Mesendoderm (in vitro differentiated cells): ENCODE data around the gene GGT1.
"Not testable (repeated sequence)": the region's sequence is repeated elsewhere in the genome, so short reads cannot be mapped to it uniquely, and the experiment has no call there.

Experiments used
- DNase-seq: peaks from one replicate; pipeline ENCODE4 v3.0.0; 2013
- H2AK5ac ChIP-seq: 2 replicates; pipeline ENCODE4 v1.6.1; 2013; ENCODE audit warnings: low read length, inconsistent platforms
- H2BK120ac ChIP-seq: 2 replicates; pipeline ENCODE4 v1.6.1; 2013; ENCODE audit warnings: low read depth, mild to moderate bottlenecking, low read length, moderate library complexity, mixed read lengths
- H2BK15ac ChIP-seq: replicated peaks from 2 replicates; pipeline ENCODE4 v1.6.1; 2013; ENCODE audit warnings: low read depth, mild to moderate bottlenecking, moderate library complexity
- H2BK5ac ChIP-seq: 2 replicates; pipeline ENCODE4 v1.6.1; 2013; ENCODE audit warnings: low read length, inconsistent platforms
- H3K18ac ChIP-seq: 2 replicates; pipeline ENCODE4 v1.6.1; 2013; ENCODE audit warnings: mild to moderate bottlenecking, low read length, mixed read lengths
- H3K23ac ChIP-seq: one replicate; pipeline ENCODE4 v1.6.1; 2013; ENCODE audit warnings: low read length
- H3K27ac ChIP-seq: 2 replicates; pipeline ENCODE4 v1.5.1; 2013; ENCODE audit warnings: low read depth, mild to moderate bottlenecking, inconsistent platforms, low read length, moderate library complexity
- H3K27me3 ChIP-seq: 2 replicates; pipeline ENCODE4 v1.6.1; 2013; ENCODE audit warnings: low read length, control low read depth, mild to moderate bottlenecking, inconsistent platforms; ENCODE audit not compliant: insufficient read depth, poor library complexity
- H3K36me3 ChIP-seq: 2 replicates; pipeline ENCODE4 v1.6.1; 2013; ENCODE audit warnings: low read length, inconsistent platforms; ENCODE audit not compliant: control insufficient read depth, insufficient read depth
- H3K4ac ChIP-seq: one replicate; pipeline ENCODE4 v1.6.1; 2013; ENCODE audit warnings: low read depth, mild to moderate bottlenecking, low read length, moderate library complexity
- H3K4me1 ChIP-seq: 2 replicates; pipeline ENCODE4 v1.6.1; 2013; ENCODE audit warnings: low read depth, low read length, inconsistent platforms; ENCODE audit not compliant: control insufficient read depth
- H3K4me2 ChIP-seq: 2 replicates; pipeline ENCODE4 v1.6.1; 2013; ENCODE audit warnings: low read length
- H3K4me3 ChIP-seq: 2 replicates; pipeline ENCODE4 v1.5.1; 2013; ENCODE audit warnings: mild to moderate bottlenecking, low read length
- H3K56ac ChIP-seq: one replicate; pipeline ENCODE4 v1.6.1; 2013; ENCODE audit warnings: low read length
- H3K79me1 ChIP-seq: 2 replicates; pipeline ENCODE4 v1.6.1; 2013; ENCODE audit warnings: low read length, inconsistent platforms
- H3K79me2 ChIP-seq: 2 replicates; pipeline ENCODE4 v1.6.1; 2013; ENCODE audit warnings: mild to moderate bottlenecking, low read length; ENCODE audit not compliant: control insufficient read depth, insufficient read depth
- H3K9ac ChIP-seq: 2 replicates; pipeline ENCODE4 v1.6.1; 2013; ENCODE audit warnings: low read length, inconsistent platforms
- H4K5ac ChIP-seq: one replicate; pipeline ENCODE4 v1.6.1; 2013; ENCODE audit warnings: low read length
- H4K8ac ChIP-seq: one replicate; pipeline ENCODE4 v1.6.1; 2013; ENCODE audit warnings: low read depth, mild to moderate bottlenecking, control low read depth, low read length, moderate library complexity
- WGBS: extraction: QIAGEN DNeasy Blood & Tissue Kit; methylation state at CpG from one replicate; pipeline ENCODE4 v1.1.7; 2013; ENCODE audit warnings: low lambda C conversion rate, missing lambda C conversion rate; ENCODE audit not compliant: insufficient coverage; ENCODE audit errors: extremely low coverage; 5-methylcytosine and 5-hydroxymethylcytosine counted together

GGT1 gene

DNA sequence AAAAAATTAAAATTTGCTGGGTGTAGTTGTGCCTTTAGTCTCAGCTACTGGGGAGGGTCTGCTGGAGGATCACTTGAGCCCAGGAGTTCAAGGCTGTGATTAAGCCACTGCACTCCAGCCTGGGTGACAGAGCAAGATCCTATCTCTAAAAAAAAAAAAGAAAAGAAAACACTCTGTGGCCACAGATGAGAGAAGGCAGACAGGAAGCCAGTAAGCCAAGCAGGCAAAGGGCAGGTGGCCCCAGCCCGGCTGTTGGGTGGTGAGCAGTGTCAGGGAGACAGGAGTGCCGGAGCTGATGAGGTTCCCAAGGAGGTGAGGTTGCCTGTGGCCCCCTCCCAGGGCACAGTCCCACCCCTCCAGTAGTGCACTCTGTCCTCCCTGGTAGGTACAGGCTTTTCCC is 19.6 kb downstream of the GGT1 start:
- not testable (repeated sequence) for H3K23ac ChIP-seq, H3K27me3 ChIP-seq, H2BK15ac ChIP-seq, H3K4ac ChIP-seq, H2AK5ac ChIP-seq, H3K79me2 ChIP-seq, H3K36me3 ChIP-seq, H3K4me3 ChIP-seq, H3K4me2 ChIP-seq, H3K18ac ChIP-seq, H2BK5ac ChIP-seq, H4K5ac ChIP-seq, H3K4me1 ChIP-seq, H3K9ac ChIP-seq, DNase-seq, H2BK120ac ChIP-seq, H3K56ac ChIP-seq, H3K79me1 ChIP-seq, H3K27ac ChIP-seq, H4K8ac ChIP-seq
- WGBS = no CpG with 5 or more reads among the region's 2 CpGs

DNA sequence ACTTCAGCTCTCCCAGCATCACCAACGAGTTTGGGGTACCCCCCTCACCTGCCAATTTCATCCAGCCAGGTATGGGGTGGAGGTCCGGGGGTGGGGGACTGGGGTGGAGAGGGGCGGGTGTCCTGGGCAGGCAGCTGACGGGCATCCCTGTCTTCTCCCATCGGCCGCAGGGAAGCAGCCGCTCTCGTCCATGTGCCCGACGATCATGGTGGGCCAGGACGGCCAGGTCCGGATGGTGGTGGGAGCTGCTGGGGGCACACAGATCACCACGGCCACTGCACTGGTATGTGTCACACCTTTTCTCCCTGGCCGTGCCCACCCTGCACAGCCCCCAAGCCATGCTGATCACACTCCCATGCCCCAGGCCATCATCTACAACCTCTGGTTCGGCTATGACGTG is 24.9 kb downstream of the GGT1 start:
- not testable (repeated sequence) for H2AK5ac ChIP-seq, H3K79me1 ChIP-seq, H3K4me2 ChIP-seq, H3K4ac ChIP-seq, H2BK120ac ChIP-seq, DNase-seq, H3K36me3 ChIP-seq, H3K4me3 ChIP-seq, H2BK5ac ChIP-seq, H3K9ac ChIP-seq, H3K4me1 ChIP-seq, H3K18ac ChIP-seq, H3K56ac ChIP-seq, H3K27me3 ChIP-seq, H4K5ac ChIP-seq, H3K79me2 ChIP-seq, H3K23ac ChIP-seq, H4K8ac ChIP-seq, H3K27ac ChIP-seq, H2BK15ac ChIP-seq
- WGBS = no CpG with 5 or more reads among the region's 16 CpGs

DNA sequence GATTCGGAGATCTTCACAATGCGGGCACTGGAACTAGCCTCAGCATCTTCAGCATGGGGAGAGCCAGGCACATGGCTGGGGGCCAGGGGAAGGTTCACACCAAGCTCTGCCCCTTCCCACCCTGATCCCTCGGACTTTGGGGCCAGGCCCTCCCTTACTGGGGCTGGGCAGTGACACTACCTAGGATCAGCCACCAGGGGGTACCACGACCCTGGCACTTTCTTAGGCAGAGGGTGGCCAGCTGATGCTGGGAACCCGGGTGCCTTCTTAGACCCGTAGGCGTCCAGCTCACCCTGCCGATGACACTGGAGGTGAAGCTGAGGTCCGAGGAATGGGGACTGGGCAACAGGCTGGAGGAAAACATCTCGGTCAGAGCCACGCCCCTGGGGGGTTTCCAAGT is 26.1 kb downstream of the GGT1 start:
- H4K5ac ChIP-seq, H4K8ac ChIP-seq, H2BK5ac ChIP-seq, H3K4me1 ChIP-seq, H3K36me3 ChIP-seq, H3K4ac ChIP-seq, H3K4me2 ChIP-seq, H3K18ac ChIP-seq, H2AK5ac ChIP-seq, H3K56ac ChIP-seq, H2BK15ac ChIP-seq, H3K79me2 ChIP-seq, H2BK120ac ChIP-seq, H3K27ac ChIP-seq, H3K9ac ChIP-seq, H3K27me3 ChIP-seq, H3K23ac ChIP-seq, H3K79me1 ChIP-seq, H3K4me3 ChIP-seq: not testable (repeated sequence)
- peak; percentile 35 for DNase-seq
- WGBS = no CpG with 5 or more reads among the region's 11 CpGs

DNA sequence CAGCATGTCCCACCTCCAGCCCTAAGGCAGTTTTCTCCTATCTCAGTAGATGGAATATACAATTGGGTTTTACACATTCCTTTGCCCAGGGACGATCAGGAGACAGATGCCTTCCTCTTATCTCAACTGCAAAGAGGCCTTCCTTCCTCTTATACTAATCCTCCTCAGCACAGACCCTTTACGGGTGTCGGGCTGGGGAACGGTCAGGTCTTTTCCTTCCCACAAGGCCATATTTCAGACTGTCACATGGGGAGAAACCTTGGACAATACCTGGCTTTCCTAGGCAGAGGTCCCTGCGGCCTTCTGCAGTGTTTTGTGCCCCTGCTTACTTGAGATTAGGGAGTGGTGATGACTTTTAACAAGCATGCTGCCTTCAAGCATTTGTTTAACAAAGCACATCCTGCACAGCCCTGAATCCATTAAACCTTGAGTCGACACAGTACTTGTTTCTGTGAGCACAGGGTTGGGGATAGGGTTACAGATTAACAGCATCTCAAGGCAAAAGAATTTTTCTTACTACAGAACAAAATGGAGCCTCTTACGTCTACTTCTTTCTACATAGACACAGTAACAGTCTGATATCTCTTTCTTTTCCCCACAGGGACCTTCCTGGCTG is 27.9 kb downstream of the GGT1 start:
- H3K36me3 ChIP-seq = not testable (repeated sequence)
- no CpG with 5 or more reads among the region's 7 CpGs for WGBS
- DNase-seq = peak; percentile 83

DNA sequence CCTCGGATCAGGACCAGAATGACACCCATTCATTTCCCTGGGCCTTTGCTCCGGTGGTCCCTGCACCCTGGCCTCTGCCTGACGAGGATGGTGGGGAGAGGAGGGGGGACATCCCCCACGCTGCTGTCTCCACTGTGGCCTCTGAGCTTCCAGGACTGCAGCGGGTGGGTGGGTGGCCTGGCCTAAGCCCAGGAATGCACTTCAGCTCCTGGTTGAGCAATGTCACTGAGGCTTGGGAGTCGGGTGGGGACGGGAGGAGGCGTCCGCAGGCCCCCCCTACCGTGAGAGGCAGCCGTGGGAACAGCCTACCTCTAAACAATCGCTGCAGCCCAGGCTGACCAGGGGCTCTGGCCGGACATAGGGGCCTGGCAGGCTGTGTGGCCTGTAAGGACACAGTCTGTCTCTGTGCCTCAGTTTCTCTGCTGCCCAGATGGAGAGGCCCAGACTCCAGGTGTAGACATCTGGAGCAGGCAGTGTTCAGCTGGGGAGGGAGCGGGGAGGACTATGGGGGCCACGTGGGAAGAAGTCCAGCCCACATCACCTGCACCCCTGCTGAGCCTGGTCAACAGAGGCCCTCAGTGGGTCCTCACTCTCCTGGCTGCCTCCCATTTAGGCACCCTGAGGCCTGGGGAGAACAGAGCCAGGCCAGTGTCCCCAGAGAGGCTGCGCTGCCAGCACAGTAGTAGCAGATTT is 28.6 kb downstream of the GGT1 start:
- not testable (repeated sequence) for H2AK5ac ChIP-seq, H3K23ac ChIP-seq, H3K79me1 ChIP-seq, H3K4me3 ChIP-seq, H3K4me2 ChIP-seq, H3K36me3 ChIP-seq, H3K4me1 ChIP-seq, H3K27me3 ChIP-seq, H3K79me2 ChIP-seq, H4K8ac ChIP-seq, H2BK120ac ChIP-seq, H4K5ac ChIP-seq, H3K9ac ChIP-seq, H2BK15ac ChIP-seq
- peak overlapping the region; percentile 92 for H3K27ac ChIP-seq
- peak overlapping the region; percentile 9 for H3K18ac ChIP-seq
- WGBS = no CpG with 5 or more reads among the region's 16 CpGs
- H3K4ac ChIP-seq = peak overlapping the region; percentile 39
- peak overlapping the region; percentile 93 for H2BK5ac ChIP-seq
- H3K56ac ChIP-seq = peak overlapping the region; percentile 84
- DNase-seq = peak; percentile 29

More for the DNA sequence above, 27.9 kb downstream of the GGT1 start:
- H3K27me3 ChIP-seq, H3K9ac ChIP-seq, H3K4me1 ChIP-seq, H3K79me1 ChIP-seq, H2AK5ac ChIP-seq, H3K4me2 ChIP-seq, H2BK15ac ChIP-seq, H4K5ac ChIP-seq, H2BK120ac ChIP-seq, H4K8ac ChIP-seq, H3K4me3 ChIP-seq, H3K23ac ChIP-seq, H3K79me2 ChIP-seq, H3K4ac ChIP-seq: not testable (repeated sequence)
- H3K18ac ChIP-seq = peak overlapping the region; percentile 9
- peak overlapping the region; percentile 93 for H2BK5ac ChIP-seq
- peak overlapping the region; percentile 92 for H3K27ac ChIP-seq
- H3K56ac ChIP-seq = peak overlapping the region; percentile 84

DNA sequence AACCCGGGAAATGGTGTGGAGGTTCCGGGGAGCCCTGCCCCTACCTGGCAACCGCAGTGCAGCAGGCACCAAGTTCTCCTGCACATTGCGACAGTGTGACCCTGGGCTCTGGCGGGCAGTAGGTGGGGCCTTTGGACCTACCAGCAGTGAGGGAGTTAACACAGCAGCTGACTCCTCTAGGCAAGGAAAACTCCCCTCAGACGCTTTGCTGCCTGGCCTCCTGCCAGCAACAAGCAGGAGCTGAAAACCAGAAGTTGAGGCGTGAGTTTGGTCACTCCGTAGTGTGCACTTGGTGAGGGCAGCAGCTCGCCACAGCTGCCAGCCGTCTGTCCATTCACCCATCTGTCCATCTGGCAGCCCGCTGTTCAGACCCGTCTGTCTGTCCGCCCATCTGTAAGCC is 29.6 kb downstream of the GGT1 start:
- H3K4me1 ChIP-seq, H4K5ac ChIP-seq, H3K36me3 ChIP-seq, H3K27me3 ChIP-seq, H2BK5ac ChIP-seq, H3K4me2 ChIP-seq, H3K23ac ChIP-seq, DNase-seq, H3K18ac ChIP-seq, H3K27ac ChIP-seq, H4K8ac ChIP-seq, H2AK5ac ChIP-seq, H3K79me1 ChIP-seq, H3K79me2 ChIP-seq, H3K4me3 ChIP-seq, H3K56ac ChIP-seq, H3K4ac ChIP-seq, H2BK120ac ChIP-seq, H3K9ac ChIP-seq, H2BK15ac ChIP-seq: not testable (repeated sequence)
- no CpG with 5 or more reads among the region's 13 CpGs for WGBS
